Colon (tissue), 2 donors: ENCODE data around the gene GARIN5B.
"Not testable (repeated sequence)": the region's sequence is repeated elsewhere in the genome, so short reads cannot be mapped to it uniquely, and the experiment has no call there.

Source experiments
- FAIRE-seq: peaks from 2 replicates; lab custom pipeline; 2012; peaks lifted over from hg19 to GRCh38; lab: Jason Lieb, UNC
- donor health status: control.
- donor health status: control.

GARIN5B gene

GRCh38 chr19:55362990-55363716 lies at the start of gene GARIN5B:
GARIN5B (minus strand) TSS chr19:55363260; CDS start chr19:55363066, 194 bp downstream.
- no peak for FAIRE-seq

GRCh38 chr19:55410168-55410567 lies 47.1 kb upstream of the GARIN5B start:
- no peak for FAIRE-seq

- FAIRE-seq = not testable (repeated sequence)
These were observed 46.1 kb upstream of the GARIN5B start for GRCh38 chr19:55409179-55409578.

GRCh38 chr19:55408533-55408872 lies 45.4 kb upstream of the GARIN5B start:
- FAIRE-seq = no peak

GRCh38 chr19:55407800-55408532 lies 44.9 kb upstream of the GARIN5B start:
- peak; percentile 5 for FAIRE-seq

GRCh38 chr19:55407550-55407799 lies 44.4 kb upstream of the GARIN5B start, which contains the start of gene UBE2S:
UBE2S (minus strand) TSS chr19:55407788; CDS start chr19:55407589, 199 bp downstream.
- not testable (repeated sequence) for FAIRE-seq

GRCh38 chr19:55406826-55407549 lies 43.9 kb upstream of the GARIN5B start:
- FAIRE-seq = no peak

- no peak for FAIRE-seq
These were observed 43.2 kb upstream of the GARIN5B start for GRCh38 chr19:55406091-55406825.

GRCh38 chr19:55405638-55406037 lies 42.6 kb upstream of the GARIN5B start:
- FAIRE-seq = no peak

- FAIRE-seq = no peak
These were observed 39.4 kb upstream of the GARIN5B start for GRCh38 chr19:55402509-55402908.

- not testable (repeated sequence) for FAIRE-seq
These were observed 38.3 kb upstream of the GARIN5B start for GRCh38 chr19:55401390-55401789.

GRCh38 chr19:55400281-55401087 lies 37.4 kb upstream of the GARIN5B start:
- FAIRE-seq = no peak

GRCh38 chr19:55398200-55398925 lies 35.3 kb upstream of the GARIN5B start:
- no peak for FAIRE-seq

- FAIRE-seq = no peak
These were observed 30.0 kb upstream of the GARIN5B start for GRCh38 chr19:55392820-55393761.

- FAIRE-seq = no peak
These were observed 28.9 kb upstream of the GARIN5B start for GRCh38 chr19:55391702-55392615.

GRCh38 chr19:55391191-55391670 lies 28.2 kb upstream of the GARIN5B start:
- FAIRE-seq = no peak

- FAIRE-seq = no peak
These were observed 27.4 kb upstream of the GARIN5B start for GRCh38 chr19:55390461-55390880.
